Liver (tissue), 3 donors: ENCODE measurements around the gene RELT.

ENCODE experiments used
- CTCF ChIP-seq: fragments of 150-350 bp; IDR thresholded peaks from 2 replicates; pipeline ENCODE4 v1.5.1; 2017; ENCODE audit warnings: improper control_type of control experiment, low read depth, low read length; ENCODE audit not compliant: missing input control
- GABPA ChIP-seq, 2 donors: IDR thresholded peaks in 1 of 2; conservative IDR thresholded peaks in 1 of 2; 2 replicates each; pipeline ENCODE4 v1.6.1; 2016; ENCODE audit warnings: antibody characterized with exemption in 2 of 2, mild to moderate bottlenecking in 1 of 2, moderate library complexity in 1 of 2
- HNF4A ChIP-seq, 2 donors: conservative IDR thresholded peaks; 2 replicates each; pipeline ENCODE4 v1.6.1; 2016; ENCODE audit warnings: antibody characterized with exemption in 2 of 2, mild to moderate bottlenecking in 2 of 2
- JUND ChIP-seq, 2 donors: IDR thresholded peaks; 2 replicates each; pipeline ENCODE4 v1.6.1; 2016; ENCODE audit warnings: antibody characterized with exemption in 2 of 2
- TF ChIP-seq, protein P1 (sequence below): IDR thresholded peaks from 2 replicates; pipeline ENCODE4 v1.6.1; 2016; ENCODE audit warnings: antibody characterized with exemption
- TF ChIP-seq, protein P2 (sequence below): IDR thresholded peaks from 2 replicates; pipeline ENCODE4 v1.6.1; 2016; ENCODE audit warnings: antibody characterized with exemption
- TF ChIP-seq, protein P3 (sequence below): IDR thresholded peaks from 2 replicates; pipeline ENCODE4 v1.6.1; 2016; ENCODE audit warnings: antibody characterized with exemption, mild to moderate bottlenecking
- donor health status: healthy.
- donor health status: healthy.

GRCh38 chr11:73393011-73393380 lies 16.8 kb downstream of the RELT start:
- no peak for TF ChIP-seq CTCF
- TF ChIP-seq, protein P1, sequence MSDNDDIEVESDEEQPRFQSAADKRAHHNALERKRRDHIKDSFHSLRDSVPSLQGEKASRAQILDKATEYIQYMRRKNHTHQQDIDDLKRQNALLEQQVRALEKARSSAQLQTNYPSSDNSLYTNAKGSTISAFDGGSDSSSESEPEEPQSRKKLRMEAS: no peak
- TF ChIP-seq, protein P2, sequence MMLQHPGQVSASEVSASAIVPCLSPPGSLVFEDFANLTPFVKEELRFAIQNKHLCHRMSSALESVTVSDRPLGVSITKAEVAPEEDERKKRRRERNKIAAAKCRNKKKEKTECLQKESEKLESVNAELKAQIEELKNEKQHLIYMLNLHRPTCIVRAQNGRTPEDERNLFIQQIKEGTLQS: no peak
- TF ChIP-seq GABPA (IDR thresholded peaks at IDR 0.05 in 1 of 2, conservative IDR thresholded peaks at IDR 0.05 in 1 of 2): no peak
- no peak for TF ChIP-seq JUND (IDR thresholded peaks at IDR 0.05)
- no peak for TF ChIP-seq HNF4A (conservative IDR thresholded peaks at IDR 0.05)
- TF ChIP-seq, protein P3, sequence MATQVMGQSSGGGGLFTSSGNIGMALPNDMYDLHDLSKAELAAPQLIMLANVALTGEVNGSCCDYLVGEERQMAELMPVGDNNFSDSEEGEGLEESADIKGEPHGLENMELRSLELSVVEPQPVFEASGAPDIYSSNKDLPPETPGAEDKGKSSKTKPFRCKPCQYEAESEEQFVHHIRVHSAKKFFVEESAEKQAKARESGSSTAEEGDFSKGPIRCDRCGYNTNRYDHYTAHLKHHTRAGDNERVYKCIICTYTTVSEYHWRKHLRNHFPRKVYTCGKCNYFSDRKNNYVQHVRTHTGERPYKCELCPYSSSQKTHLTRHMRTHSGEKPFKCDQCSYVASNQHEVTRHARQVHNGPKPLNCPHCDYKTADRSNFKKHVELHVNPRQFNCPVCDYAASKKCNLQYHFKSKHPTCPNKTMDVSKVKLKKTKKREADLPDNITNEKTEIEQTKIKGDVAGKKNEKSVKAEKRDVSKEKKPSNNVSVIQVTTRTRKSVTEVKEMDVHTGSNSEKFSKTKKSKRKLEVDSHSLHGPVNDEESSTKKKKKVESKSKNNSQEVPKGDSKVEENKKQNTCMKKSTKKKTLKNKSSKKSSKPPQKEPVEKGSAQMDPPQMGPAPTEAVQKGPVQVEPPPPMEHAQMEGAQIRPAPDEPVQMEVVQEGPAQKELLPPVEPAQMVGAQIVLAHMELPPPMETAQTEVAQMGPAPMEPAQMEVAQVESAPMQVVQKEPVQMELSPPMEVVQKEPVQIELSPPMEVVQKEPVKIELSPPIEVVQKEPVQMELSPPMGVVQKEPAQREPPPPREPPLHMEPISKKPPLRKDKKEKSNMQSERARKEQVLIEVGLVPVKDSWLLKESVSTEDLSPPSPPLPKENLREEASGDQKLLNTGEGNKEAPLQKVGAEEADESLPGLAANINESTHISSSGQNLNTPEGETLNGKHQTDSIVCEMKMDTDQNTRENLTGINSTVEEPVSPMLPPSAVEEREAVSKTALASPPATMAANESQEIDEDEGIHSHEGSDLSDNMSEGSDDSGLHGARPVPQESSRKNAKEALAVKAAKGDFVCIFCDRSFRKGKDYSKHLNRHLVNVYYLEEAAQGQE: no peak
